Measurements from ENCODE around the gene AREG. TPM values are rescaled to one million over a fixed set of nuclear protein-coding genes. Genes with fewer than 3 reads are reported as not detected.

AREG gene
- polyA plus RNA-seq, 2 donors, result 12.8 to 17.4 TPM

DNA sequence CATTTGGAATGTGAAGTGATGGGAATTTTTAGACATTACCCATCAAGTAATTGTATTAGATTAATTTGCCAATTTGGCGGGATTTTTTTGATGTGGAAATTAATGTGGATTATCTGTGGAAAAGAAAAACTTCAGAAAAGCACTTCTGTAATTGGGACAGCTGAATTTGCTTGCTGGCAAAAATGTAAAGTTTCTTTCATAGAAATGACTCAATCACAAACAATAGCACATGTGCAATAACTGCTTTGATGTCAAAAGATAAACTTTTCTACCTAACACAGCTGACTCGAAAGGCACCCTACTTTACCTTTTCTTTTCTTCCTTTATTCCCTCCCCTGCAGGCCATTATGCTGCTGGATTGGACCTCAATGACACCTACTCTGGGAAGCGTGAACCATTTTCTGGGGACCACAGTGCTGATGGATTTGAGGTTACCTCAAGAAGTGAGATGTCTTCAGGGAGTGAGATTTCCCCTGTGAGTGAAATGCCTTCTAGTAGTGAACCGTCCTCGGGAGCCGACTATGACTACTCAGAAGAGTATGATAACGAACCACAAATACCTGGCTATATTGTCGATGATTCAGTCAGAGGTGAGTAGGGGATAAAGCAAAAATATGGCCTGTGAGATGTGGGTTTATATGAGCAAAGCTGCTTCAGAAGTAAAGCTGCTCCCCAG, 1.4 kb downstream of the AREG start:
- Histone ChIP-seq H3K4me1 (ENCODE audit: control insufficient read depth in 2 of 2, insufficient read depth in 2 of 2, low read length in 1 of 2) (peaks cover 0 to 2% of the 10 kb centered on the region in 2 donors), H3K27me3 (ENCODE audit: control insufficient read depth in 1 of 2, insufficient read depth in 2 of 2, low read length in 2 of 2) (no peaks in the 10 kb centered on the region), H3K4me3 (ENCODE audit: low read depth in 1 of 2, low read length in 2 of 2) (peak overlapping the region; percentile 28 to 46), H3K9me3 (ENCODE audit: control insufficient read depth in 2 of 2, insufficient read depth in 1 of 2, low read depth in 1 of 2, low read length in 1 of 2) (no peaks in the 10 kb centered on the region), H3K27ac (ENCODE audit: low read depth in 2 of 2, low read length in 1 of 2) (no peak overlapping the region), H3K36me3 (ENCODE audit: control insufficient read depth in 2 of 2, insufficient read depth in 2 of 2, low read length in 1 of 2) (no peaks in the 10 kb centered on the region)
- WGBS, 2 donors, result 67 to 76% methylated on average over 8 of the region's 8 CpGs

GRCh38 chr4:74446896-74447295, 2.0 kb downstream of the AREG start:
- Histone ChIP-seq H3K4me1 (ENCODE audit: control insufficient read depth in 2 of 2, insufficient read depth in 2 of 2, low read length in 1 of 2) (peaks cover 0 to 2% of the 10 kb centered on the region in 2 donors), H3K27me3 (ENCODE audit: control insufficient read depth in 1 of 2, insufficient read depth in 2 of 2, low read length in 2 of 2) (no peaks in the 10 kb centered on the region), H3K9me3 (ENCODE audit: control insufficient read depth in 2 of 2, insufficient read depth in 1 of 2, low read depth in 1 of 2, low read length in 1 of 2) (no peaks in the 10 kb centered on the region), H3K36me3 (ENCODE audit: control insufficient read depth in 2 of 2, insufficient read depth in 2 of 2, low read length in 1 of 2) (no peaks in the 10 kb centered on the region), H3K27ac (ENCODE audit: low read depth in 2 of 2, low read length in 1 of 2) (no peak overlapping the region), H3K4me3 (ENCODE audit: low read depth in 1 of 2, low read length in 2 of 2) (peak overlapping the region in 1 of 2 donors; percentile 46)
- WGBS, 2 donors, result 86 to 96% methylated on average over 1 of the region's 1 CpG

DNA sequence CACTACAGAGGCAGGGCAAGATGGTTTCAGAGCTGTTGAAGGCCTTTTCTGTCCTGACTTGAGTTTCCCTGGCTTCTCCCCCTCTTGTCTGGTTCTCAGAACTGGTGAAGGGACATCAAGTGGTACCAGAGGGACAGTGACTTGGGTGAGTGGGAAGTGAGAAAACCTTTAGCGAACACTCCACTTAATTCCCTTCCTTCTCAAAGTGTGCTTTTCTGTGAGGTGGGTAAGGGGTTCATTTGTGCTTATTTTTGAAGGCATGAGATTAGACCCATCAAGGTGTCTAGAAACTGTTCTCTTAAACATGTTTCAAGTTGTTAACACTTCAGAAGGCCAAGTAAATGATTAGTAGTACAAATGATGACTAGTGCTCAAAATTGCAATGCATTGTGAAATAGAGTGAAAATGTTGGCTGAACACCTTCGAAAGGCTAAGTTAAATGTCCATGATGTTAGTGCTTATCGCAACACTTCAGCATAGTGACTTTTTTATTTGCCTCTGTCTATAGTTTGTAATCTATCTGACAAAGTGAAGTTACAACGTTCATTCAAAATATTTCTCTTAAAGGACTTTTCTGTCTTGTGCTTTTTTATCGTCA, 2.8 kb downstream of the AREG start:
- 86 to 87% methylated on average over 5 of the region's 5 CpGs for WGBS, 2 donors
- no peaks in the 10 kb centered on the region for H3K36me3 ChIP-seq (ENCODE audit: control insufficient read depth in 2 of 2, insufficient read depth in 2 of 2, low read length in 1 of 2)
- H3K4me1 ChIP-seq (ENCODE audit: control insufficient read depth in 2 of 2, insufficient read depth in 2 of 2, low read length in 1 of 2), result peaks cover 0 to 2% of the 10 kb centered on the region in 2 donors
- H3K9me3 ChIP-seq (ENCODE audit: control insufficient read depth in 2 of 2, insufficient read depth in 1 of 2, low read depth in 1 of 2, low read length in 1 of 2), result no peaks in the 10 kb centered on the region
- H3K27ac ChIP-seq (ENCODE audit: low read depth in 2 of 2, low read length in 1 of 2), result no peak overlapping the region
- no peaks in the 10 kb centered on the region for H3K27me3 ChIP-seq (ENCODE audit: control insufficient read depth in 1 of 2, insufficient read depth in 2 of 2, low read length in 2 of 2)
- H3K4me3 ChIP-seq (ENCODE audit: low read depth in 1 of 2, low read length in 2 of 2), result peak overlapping the region; percentile 27 to 44

- peak overlapping the region; percentile 36 to 40 for H3K27ac ChIP-seq (ENCODE audit: low read depth in 2 of 2, low read length in 1 of 2)
- H3K36me3 ChIP-seq (ENCODE audit: control insufficient read depth in 2 of 2, insufficient read depth in 2 of 2, low read length in 1 of 2), result no peaks in the 10 kb centered on the region
- no peak overlapping the region for H3K4me3 ChIP-seq (ENCODE audit: low read depth in 1 of 2, low read length in 2 of 2)
- no peaks in the 10 kb centered on the region for H3K9me3 ChIP-seq (ENCODE audit: control insufficient read depth in 2 of 2, insufficient read depth in 1 of 2, low read depth in 1 of 2, low read length in 1 of 2)
- 68 to 76% methylated on average over 6 of the region's 6 CpGs for WGBS, 2 donors
- H3K4me1 ChIP-seq (ENCODE audit: control insufficient read depth in 2 of 2, insufficient read depth in 2 of 2, low read length in 1 of 2), result peaks cover 0 to 2% of the 10 kb centered on the region in 2 donors
- no peaks in the 10 kb centered on the region for H3K27me3 ChIP-seq (ENCODE audit: control insufficient read depth in 1 of 2, insufficient read depth in 2 of 2, low read length in 2 of 2)
Measured at GRCh38 chr4:74449571-74450297, 4.8 kb downstream of the AREG start.

GRCh38 chr4:74450298-74450683, 5.4 kb downstream of the AREG start:
- H3K4me3 ChIP-seq (ENCODE audit: low read depth in 1 of 2, low read length in 2 of 2), result no peak overlapping the region
- 62 to 80% methylated on average over 4 of the region's 4 CpGs for WGBS, 2 donors
- no peaks in the 10 kb centered on the region for H3K27me3 ChIP-seq (ENCODE audit: control insufficient read depth in 1 of 2, insufficient read depth in 2 of 2, low read length in 2 of 2)
- peaks cover 0 to 2% of the 10 kb centered on the region in 2 donors for H3K4me1 ChIP-seq (ENCODE audit: control insufficient read depth in 2 of 2, insufficient read depth in 2 of 2, low read length in 1 of 2)
- H3K36me3 ChIP-seq (ENCODE audit: control insufficient read depth in 2 of 2, insufficient read depth in 2 of 2, low read length in 1 of 2), result no peaks in the 10 kb centered on the region
- no peaks in the 10 kb centered on the region for H3K9me3 ChIP-seq (ENCODE audit: control insufficient read depth in 2 of 2, insufficient read depth in 1 of 2, low read depth in 1 of 2, low read length in 1 of 2)
- peak overlapping the region; percentile 20 to 36 for H3K27ac ChIP-seq (ENCODE audit: low read depth in 2 of 2, low read length in 1 of 2)

GRCh38 chr4:74451214-74451661, 6.3 kb downstream of the AREG start:
- H3K27ac ChIP-seq (ENCODE audit: low read depth in 2 of 2, low read length in 1 of 2), result peak overlapping the region in 1 of 2 donors; percentile 13
- H3K36me3 ChIP-seq (ENCODE audit: control insufficient read depth in 2 of 2, insufficient read depth in 2 of 2, low read length in 1 of 2), result no peaks in the 10 kb centered on the region
- H3K9me3 ChIP-seq (ENCODE audit: control insufficient read depth in 2 of 2, insufficient read depth in 1 of 2, low read depth in 1 of 2, low read length in 1 of 2), result no peaks in the 10 kb centered on the region
- no peak overlapping the region for H3K4me3 ChIP-seq (ENCODE audit: low read depth in 1 of 2, low read length in 2 of 2)
- H3K27me3 ChIP-seq (ENCODE audit: control insufficient read depth in 1 of 2, insufficient read depth in 2 of 2, low read length in 2 of 2), result no peaks in the 10 kb centered on the region
- 35 to 45% methylated on average over 1 of the region's 1 CpG for WGBS, 2 donors
- H3K4me1 ChIP-seq (ENCODE audit: control insufficient read depth in 2 of 2, insufficient read depth in 2 of 2, low read length in 1 of 2), result peaks cover 0 to 2% of the 10 kb centered on the region in 2 donors

- Histone ChIP-seq H3K9me3 (ENCODE audit: control insufficient read depth in 2 of 2, insufficient read depth in 1 of 2, low read depth in 1 of 2, low read length in 1 of 2) (no peaks in the 10 kb centered on the region), H3K36me3 (ENCODE audit: control insufficient read depth in 2 of 2, insufficient read depth in 2 of 2, low read length in 1 of 2) (no peaks in the 10 kb centered on the region), H3K27ac (ENCODE audit: low read depth in 2 of 2, low read length in 1 of 2) (no peak overlapping the region), H3K27me3 (ENCODE audit: control insufficient read depth in 1 of 2, insufficient read depth in 2 of 2, low read length in 2 of 2) (no peaks in the 10 kb centered on the region), H3K4me1 (ENCODE audit: control insufficient read depth in 2 of 2, insufficient read depth in 2 of 2, low read length in 1 of 2) (peaks cover 0 to 2% of the 10 kb centered on the region in 2 donors), H3K4me3 (ENCODE audit: low read depth in 1 of 2, low read length in 2 of 2) (no peak overlapping the region)
- 92 to 93% methylated on average over 5 of the region's 5 CpGs for WGBS, 2 donors
Measured at GRCh38 chr4:74453037-74453635, 8.2 kb downstream of the AREG start.

DNA sequence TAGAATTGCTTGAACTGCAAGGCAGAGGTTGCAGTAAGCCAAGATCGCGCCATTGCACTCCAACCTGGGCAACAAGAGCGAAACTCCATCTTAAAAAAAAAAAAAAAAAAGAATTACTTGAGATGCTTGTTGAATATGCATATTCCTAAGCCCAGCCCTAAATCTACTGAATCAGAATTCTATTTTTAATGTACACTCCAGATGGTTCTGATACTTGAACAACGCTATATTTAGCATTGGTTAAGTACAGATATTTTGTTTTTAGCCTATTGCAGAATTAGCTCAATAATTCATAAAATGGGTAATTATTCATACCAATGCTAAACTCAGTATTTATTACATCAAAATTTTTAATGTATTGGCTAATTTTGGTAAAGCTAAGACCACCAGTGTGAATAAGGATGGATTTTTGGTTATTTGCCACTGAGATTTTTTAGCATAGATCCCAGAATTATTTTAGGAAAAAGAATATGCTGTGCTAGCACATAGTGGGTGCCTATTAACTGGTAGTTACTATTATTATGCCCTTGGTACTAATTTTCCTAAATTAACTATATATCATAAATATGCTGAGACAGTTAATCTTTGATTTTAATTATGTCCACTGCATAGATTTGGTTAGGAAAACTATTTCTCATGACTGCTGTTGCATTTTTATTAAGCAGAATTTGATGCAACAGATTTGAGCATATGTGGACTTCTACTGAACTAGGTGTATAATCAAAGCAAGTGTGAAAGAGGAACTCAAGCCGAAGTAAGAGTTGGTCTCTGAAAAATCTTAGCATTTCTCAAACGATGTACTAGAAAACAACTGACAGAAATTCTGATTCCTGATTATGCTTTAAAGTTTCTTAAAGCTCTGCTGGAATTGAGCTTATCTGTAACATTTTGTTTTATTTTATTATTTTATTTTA, 9.2 kb downstream of the AREG start:
- H3K27ac ChIP-seq (ENCODE audit: low read depth in 2 of 2, low read length in 1 of 2), result no peak overlapping the region
- peaks cover 0 to 2% of the 10 kb centered on the region in 2 donors for H3K4me1 ChIP-seq (ENCODE audit: control insufficient read depth in 2 of 2, insufficient read depth in 2 of 2, low read length in 1 of 2)
- no peak overlapping the region for H3K4me3 ChIP-seq (ENCODE audit: low read depth in 1 of 2, low read length in 2 of 2)
- no peaks in the 10 kb centered on the region for H3K27me3 ChIP-seq (ENCODE audit: control insufficient read depth in 1 of 2, insufficient read depth in 2 of 2, low read length in 2 of 2)
- WGBS, 2 donors, result 95% methylated on average over 6 of the region's 6 CpGs
- no peaks in the 10 kb centered on the region for H3K9me3 ChIP-seq (ENCODE audit: control insufficient read depth in 2 of 2, insufficient read depth in 1 of 2, low read depth in 1 of 2, low read length in 1 of 2)
- H3K36me3 ChIP-seq (ENCODE audit: control insufficient read depth in 2 of 2, insufficient read depth in 2 of 2, low read length in 1 of 2), result no peaks in the 10 kb centered on the region

All from esophagus (tissue), 2 donors.